Measurements from ENCODE around the gene IQUB. TPM values are rescaled to one million over a fixed set of nuclear protein-coding genes. Genes with fewer than 3 reads are reported as not detected.

The IQUB gene
- total RNA-seq, 2 donors from 2014 or later, result 1.3 to 1.6 TPM

DNA sequence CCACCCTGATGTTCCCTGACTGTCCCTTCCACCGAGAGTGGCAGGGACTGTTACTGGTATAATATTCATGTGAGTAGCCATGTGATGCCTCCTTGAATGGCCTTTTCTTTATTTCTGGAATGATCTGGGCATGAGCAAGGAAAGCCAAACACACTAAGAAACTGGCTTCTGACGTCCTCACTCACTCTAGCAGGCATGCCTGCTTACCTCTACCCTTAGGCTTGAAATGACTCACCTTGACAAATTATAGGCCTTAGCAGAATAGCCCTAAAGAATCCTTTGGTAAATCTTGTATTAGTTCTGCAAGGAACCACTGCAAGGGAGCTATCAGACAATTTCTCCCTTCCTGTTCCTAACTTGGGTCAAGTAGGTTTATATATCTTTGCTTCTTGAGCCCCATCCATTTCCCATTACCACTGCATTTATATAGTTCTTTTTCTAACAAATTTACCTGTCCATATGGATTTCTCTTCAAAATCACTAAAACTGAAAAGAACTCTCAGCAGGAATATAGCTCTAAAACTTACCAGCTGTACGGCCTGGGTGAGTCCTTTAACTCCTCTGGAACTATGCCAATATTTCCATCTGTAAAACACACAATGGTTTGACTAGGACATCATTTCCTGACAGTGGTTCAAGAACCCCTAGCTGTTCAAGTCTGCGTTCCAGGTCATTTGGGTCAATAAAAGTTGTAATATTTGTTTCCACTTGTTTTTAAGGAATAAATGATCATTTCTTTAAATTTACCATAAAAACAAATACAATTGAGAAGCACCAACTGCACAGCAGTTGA, 36.2 kb upstream of the IQUB start:
- intact Hi-C loops (cut with DNase I), result no loop called here
- H3K4me1 ChIP-seq, result no peaks in the 10 kb centered on the region
- no peak overlapping the region for H3K4me3 ChIP-seq
- TF ChIP-seq, protein P1, sequence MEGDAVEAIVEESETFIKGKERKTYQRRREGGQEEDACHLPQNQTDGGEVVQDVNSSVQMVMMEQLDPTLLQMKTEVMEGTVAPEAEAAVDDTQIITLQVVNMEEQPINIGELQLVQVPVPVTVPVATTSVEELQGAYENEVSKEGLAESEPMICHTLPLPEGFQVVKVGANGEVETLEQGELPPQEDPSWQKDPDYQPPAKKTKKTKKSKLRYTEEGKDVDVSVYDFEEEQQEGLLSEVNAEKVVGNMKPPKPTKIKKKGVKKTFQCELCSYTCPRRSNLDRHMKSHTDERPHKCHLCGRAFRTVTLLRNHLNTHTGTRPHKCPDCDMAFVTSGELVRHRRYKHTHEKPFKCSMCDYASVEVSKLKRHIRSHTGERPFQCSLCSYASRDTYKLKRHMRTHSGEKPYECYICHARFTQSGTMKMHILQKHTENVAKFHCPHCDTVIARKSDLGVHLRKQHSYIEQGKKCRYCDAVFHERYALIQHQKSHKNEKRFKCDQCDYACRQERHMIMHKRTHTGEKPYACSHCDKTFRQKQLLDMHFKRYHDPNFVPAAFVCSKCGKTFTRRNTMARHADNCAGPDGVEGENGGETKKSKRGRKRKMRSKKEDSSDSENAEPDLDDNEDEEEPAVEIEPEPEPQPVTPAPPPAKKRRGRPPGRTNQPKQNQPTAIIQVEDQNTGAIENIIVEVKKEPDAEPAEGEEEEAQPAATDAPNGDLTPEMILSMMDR (IDR thresholded peaks at IDR 0.05), result no peak
- no peak for TF ChIP-seq POLR2A (IDR thresholded peaks at IDR 0.05)
- no peaks in the 10 kb centered on the region for H3K36me3 ChIP-seq (replicated peaks in 1 of 2; ENCODE audit: insufficient read depth in 1 of 2, low read depth in 2 of 2)
- 59 to 60% methylated on average over 4 of the region's 4 CpGs for WGBS, 2 donors
- no peaks in the 10 kb centered on the region for H3K27me3 ChIP-seq
- no peak overlapping the region for H3K27ac ChIP-seq
- H3K9me3 ChIP-seq, result no peaks in the 10 kb centered on the region
- no peak for DNase-seq
- ATAC-seq, result no peak

DNA sequence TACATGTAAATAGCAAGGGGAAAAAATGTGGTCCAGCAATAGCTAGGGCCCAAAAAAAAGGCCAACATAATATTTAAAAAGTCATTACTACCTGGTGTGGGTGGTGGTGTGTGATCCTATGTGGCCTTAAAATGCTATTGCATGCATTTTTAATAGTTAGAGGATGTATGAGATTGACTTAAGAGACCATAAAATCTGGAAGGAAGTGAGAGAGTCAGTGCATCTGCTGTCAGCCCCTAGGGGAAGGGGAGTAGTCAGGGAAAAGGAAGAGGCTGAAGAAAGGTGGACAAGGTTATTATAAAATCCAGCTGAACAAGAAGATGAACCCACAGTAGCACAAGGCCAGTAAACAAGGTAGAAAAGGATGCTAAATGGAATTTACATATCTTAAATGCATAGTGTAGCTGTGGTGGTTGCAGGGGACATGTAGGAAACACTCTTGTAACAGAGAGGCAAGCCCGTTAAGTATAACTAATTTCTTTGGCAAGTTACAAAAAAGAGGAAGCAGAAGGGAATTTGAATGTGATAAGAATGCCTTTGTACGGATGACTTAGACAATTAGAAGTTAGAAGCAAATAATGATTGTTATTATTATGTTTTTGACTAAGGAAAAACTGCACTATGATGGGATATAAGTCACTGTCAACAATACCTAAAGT, 35.1 kb upstream of the IQUB start:
- intact Hi-C loops (cut with DNase I), result no loop called here
- Histone ChIP-seq H3K27me3 (no peaks in the 10 kb centered on the region), H3K4me1 (no peaks in the 10 kb centered on the region), H3K9me3 (no peaks in the 10 kb centered on the region), H3K4me3 (no peak overlapping the region), H3K36me3 (replicated peaks in 1 of 2; ENCODE audit: insufficient read depth in 1 of 2, low read depth in 2 of 2) (no peaks in the 10 kb centered on the region), H3K27ac (no peak overlapping the region)
- TF ChIP-seq POLR2A (IDR thresholded peaks at IDR 0.05), result no peak
- TF ChIP-seq, protein P1 (IDR thresholded peaks at IDR 0.05), result no peak
- 34 to 50% methylated on average over 2 of the region's 2 CpGs for WGBS, 2 donors
- no peak for DNase-seq
- no peak for ATAC-seq

DNA sequence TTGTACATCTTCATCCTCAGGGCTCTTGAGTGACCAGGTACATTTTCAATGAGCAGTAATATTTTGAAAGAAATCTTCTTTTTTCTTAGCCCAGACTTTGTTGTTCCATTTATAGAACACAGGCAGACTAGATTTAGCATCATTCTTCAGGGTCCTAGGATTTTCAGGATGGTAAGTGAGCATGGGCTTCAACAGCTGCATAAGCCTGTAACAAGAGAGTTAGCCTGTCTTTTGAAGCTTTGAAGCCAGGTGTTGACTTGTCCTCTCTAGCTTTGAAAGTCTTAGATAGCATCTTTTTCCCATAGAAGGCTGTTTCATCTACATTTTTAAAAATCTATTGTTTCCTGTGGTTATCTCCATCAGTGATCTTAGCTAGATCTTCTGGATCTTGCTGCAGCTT, 27.7 kb upstream of the IQUB start:
- H3K36me3 ChIP-seq (replicated peaks in 1 of 2; ENCODE audit: insufficient read depth in 1 of 2, low read depth in 2 of 2), result no peaks in the 10 kb centered on the region
- no peak overlapping the region for H3K27ac ChIP-seq
- TF ChIP-seq POLR2A (IDR thresholded peaks at IDR 0.05), result no peak
- TF ChIP-seq, protein P1 (IDR thresholded peaks at IDR 0.05), result no peak
- DNase-seq (no peak), ATAC-seq (no peak)
- H3K27me3 ChIP-seq, result no peaks in the 10 kb centered on the region
- H3K4me1 ChIP-seq, result no peaks in the 10 kb centered on the region
- intact Hi-C loops (cut with DNase I), result no loop called here
- H3K9me3 ChIP-seq, result no peaks in the 10 kb centered on the region
- no peak overlapping the region for H3K4me3 ChIP-seq

DNA sequence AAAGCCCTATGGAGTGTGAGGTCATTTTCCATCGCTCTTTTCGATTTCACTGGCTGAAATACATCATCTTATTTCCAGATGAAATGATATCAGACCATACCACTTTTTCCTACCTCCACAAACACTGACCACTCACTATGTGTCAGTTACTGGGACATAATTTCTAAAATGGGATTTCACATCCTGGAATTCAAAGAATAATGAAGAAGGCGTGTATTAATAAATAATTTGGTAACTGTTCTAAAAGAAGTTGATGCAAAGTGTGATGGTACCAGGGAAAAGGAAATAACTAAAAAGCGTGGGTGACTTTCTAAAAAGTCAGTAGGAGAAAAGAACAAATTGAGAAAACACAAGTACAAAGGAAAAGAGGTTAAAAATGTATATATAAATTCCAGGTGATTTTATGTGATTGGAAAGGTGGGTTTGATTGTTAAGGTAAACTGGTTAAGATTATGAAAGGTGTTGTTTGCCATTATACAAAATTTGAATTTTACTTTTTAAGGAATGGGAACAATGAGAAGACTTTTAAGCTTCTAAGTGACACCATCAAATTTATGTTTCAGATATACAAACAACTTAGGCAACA, 24.0 kb upstream of the IQUB start:
- 55 to 59% methylated on average over 4 of the region's 4 CpGs for WGBS, 2 donors
- intact Hi-C loops (cut with DNase I), result no loop called here
- Histone ChIP-seq H3K4me3 (peak overlapping the region; percentile 6 to 81), H3K27me3 (no peaks in the 10 kb centered on the region), H3K27ac (peak overlapping the region; percentile 40 to 94 (median 82)), H3K4me1 (peaks cover 19% of the 10 kb centered on the region), H3K36me3 (replicated peaks in 1 of 2; ENCODE audit: insufficient read depth in 1 of 2, low read depth in 2 of 2) (no peaks in the 10 kb centered on the region), H3K9me3 (no peaks in the 10 kb centered on the region)
- DNase-seq, result no peak
- TF ChIP-seq POLR2A (IDR thresholded peaks at IDR 0.05), result no peak
- TF ChIP-seq, protein P1 (IDR thresholded peaks at IDR 0.05), result no peak
- no peak for ATAC-seq

Data from body of pancreas (tissue), 4 donors.